ENCODE measurements around the gene NRXN3.
A peak's percentile ranks its signal among the peaks of the same experiment; 100 is the strongest.

The NRXN3 gene

DNA sequence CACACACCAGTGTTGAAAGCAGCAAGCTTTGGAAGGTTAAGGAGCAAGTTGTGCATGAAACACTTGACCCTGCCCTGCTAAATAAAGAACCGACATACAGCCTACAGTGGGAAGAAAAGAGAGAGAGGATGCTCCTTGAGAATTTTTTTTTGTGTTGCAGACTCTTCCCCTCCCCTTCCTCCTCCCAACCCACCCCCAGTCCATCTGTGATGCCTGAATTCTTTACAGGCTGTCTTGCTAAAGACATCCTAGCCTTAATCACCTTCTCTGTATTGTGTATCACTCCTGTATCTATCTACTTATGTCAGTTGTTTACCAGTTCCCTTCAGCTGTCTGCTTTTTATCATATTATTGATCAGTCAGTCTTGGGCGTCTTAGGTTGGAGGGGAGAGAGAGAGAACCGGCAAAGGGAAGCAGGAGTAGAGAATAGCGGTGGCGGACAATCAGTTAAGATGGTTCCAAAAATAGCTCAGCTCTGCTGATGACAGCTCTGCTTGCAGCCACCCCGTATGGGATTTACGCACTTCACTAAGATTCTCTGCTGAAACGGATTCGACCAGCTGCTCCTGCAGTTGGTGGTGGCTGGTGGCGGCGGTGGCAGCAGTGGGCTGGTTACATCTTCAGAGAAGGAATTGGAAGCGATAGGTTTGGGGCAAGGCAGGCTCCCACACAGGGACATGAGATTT, 664.7 kb downstream of the NRXN3 start:
- ChIA-PET POLR2A (no interaction called here), CTCF (no interaction called here)
- H3K4me3 ChIP-seq (ENCODE audit: control insufficient read depth in 1 of 7, extremely low read depth in 1 of 7, insufficient read depth in 4 of 7, low read depth in 2 of 7, low read length in 6 of 7) = no peak overlapping the region

DNA sequence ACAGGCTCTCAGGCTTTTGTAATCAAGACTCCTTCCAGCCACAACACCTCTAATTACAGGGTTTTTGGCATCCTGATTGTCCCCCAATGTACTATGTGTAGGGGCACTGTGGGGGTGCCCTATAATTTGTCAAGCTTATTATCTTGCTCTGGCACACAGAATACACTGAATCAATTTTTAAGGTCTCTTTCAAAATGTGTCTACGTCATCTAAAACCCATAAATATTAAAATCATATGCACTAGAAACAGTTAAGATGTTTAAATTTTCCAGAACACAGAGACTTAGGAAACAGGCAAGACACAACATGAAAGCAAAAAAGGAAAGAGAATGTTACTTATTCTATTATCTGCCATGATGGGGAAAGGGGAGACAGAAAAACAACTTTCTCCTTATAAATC, 665.7 kb downstream of the NRXN3 start:
- Histone ChIP-seq H3K9me3 (ENCODE audit: control extremely low read depth in 1 of 5, control insufficient read depth in 4 of 5, insufficient read depth in 2 of 5, low read depth in 1 of 5, low read length in 4 of 5) (no peaks in the 10 kb centered on the region), H3K27ac (ENCODE audit: insufficient read depth in 1 of 2, low read depth in 1 of 2, low read length in 2 of 2, poor library complexity in 1 of 2, severe bottlenecking in 2 of 2) (no peak overlapping the region), H3K4me1 (ENCODE audit: control extremely low read depth in 1 of 4, control insufficient read depth in 4 of 4, insufficient read depth in 4 of 4, low read length in 3 of 4) (no peaks in the 10 kb centered on the region), H3K4me3 (ENCODE audit: control insufficient read depth in 1 of 7, extremely low read depth in 1 of 7, insufficient read depth in 4 of 7, low read depth in 2 of 7, low read length in 6 of 7) (no peak overlapping the region), H3K27me3 (replicated peaks in 2 of 5; ENCODE audit: control insufficient read depth in 4 of 5, insufficient read depth in 5 of 5, low read length in 4 of 5) (peaks cover 0 to 14% (median 4%) of the 10 kb centered on the region in 5 experiments), H3K36me3 (ENCODE audit: control insufficient read depth in 4 of 4, insufficient read depth in 4 of 4, low read length in 3 of 4) (no peaks in the 10 kb centered on the region)
- POLR2A ChIA-PET = no interaction called here
- no peak for DNase-seq
- CTCF ChIA-PET = interaction anchor here (0.6 kb wide), 1 partner anchor 222 kb away, joined by 3 read pairs; no protein-coding TSS in a partner anchor
- no CpG with 5 or more reads among the region's 1 CpG for WGBS (ENCODE audit: insufficient coverage)

More for the DNA sequence above, 664.7 kb downstream of the NRXN3 start:
- H3K27ac ChIP-seq (ENCODE audit: insufficient read depth in 1 of 2, low read depth in 1 of 2, low read length in 2 of 2, poor library complexity in 1 of 2, severe bottlenecking in 2 of 2) = no peak overlapping the region
- no peaks in the 10 kb centered on the region for H3K9me3 ChIP-seq (ENCODE audit: control extremely low read depth in 1 of 5, control insufficient read depth in 4 of 5, insufficient read depth in 2 of 5, low read depth in 1 of 5, low read length in 4 of 5)
- peaks cover 0 to 14% (median 4%) of the 10 kb centered on the region in 5 experiments for H3K27me3 ChIP-seq (replicated peaks in 2 of 5; ENCODE audit: control insufficient read depth in 4 of 5, insufficient read depth in 5 of 5, low read length in 4 of 5)
- H3K4me1 ChIP-seq (ENCODE audit: control extremely low read depth in 1 of 4, control insufficient read depth in 4 of 4, insufficient read depth in 4 of 4, low read length in 3 of 4) = no peaks in the 10 kb centered on the region
- no peaks in the 10 kb centered on the region for H3K36me3 ChIP-seq (ENCODE audit: control insufficient read depth in 4 of 4, insufficient read depth in 4 of 4, low read length in 3 of 4)
- DNase-seq = no peak
- 70% methylated on average over 9 of the region's 12 CpGs for WGBS (ENCODE audit: insufficient coverage)

DNA sequence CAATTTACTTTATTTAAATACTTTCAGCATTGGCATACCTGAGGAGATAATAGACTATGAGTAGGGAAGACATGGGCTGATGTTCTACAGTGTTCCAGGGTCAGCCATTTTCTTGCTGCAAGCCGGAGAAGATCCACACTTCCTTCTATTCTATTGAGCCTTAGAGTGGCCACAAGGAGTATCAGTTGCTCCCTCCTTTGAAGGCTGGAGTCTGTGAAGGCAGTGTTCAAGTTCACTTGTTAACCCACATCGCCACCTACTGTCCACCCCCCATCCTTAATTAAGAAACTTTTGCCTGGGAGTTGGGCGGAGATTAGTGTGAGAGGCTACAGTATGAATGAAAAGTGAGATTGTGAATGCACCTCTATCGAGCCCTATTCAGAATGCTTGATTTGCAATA, 666.6 kb downstream of the NRXN3 start:
- ChIA-PET CTCF (no interaction called here), POLR2A (no interaction called here)
- no CpG with 5 or more reads among the region's 4 CpGs for whole genome bisulfite sequencing (ENCODE audit: insufficient coverage)
- no peaks in the 10 kb centered on the region for H3K36me3 ChIP-seq (ENCODE audit: control insufficient read depth in 4 of 4, insufficient read depth in 4 of 4, low read length in 3 of 4)
- H3K9me3 ChIP-seq (ENCODE audit: control extremely low read depth in 1 of 5, control insufficient read depth in 4 of 5, insufficient read depth in 2 of 5, low read depth in 1 of 5, low read length in 4 of 5) = no peaks in the 10 kb centered on the region
- H3K4me1 ChIP-seq (ENCODE audit: control extremely low read depth in 1 of 4, control insufficient read depth in 4 of 4, insufficient read depth in 4 of 4, low read length in 3 of 4) = no peaks in the 10 kb centered on the region
- H3K4me3 ChIP-seq (ENCODE audit: control insufficient read depth in 1 of 7, extremely low read depth in 1 of 7, insufficient read depth in 4 of 7, low read depth in 2 of 7, low read length in 6 of 7) = no peak overlapping the region
- H3K27me3 ChIP-seq (replicated peaks in 2 of 5; ENCODE audit: control insufficient read depth in 4 of 5, insufficient read depth in 5 of 5, low read length in 4 of 5) = peaks cover 0 to 14% (median 4%) of the 10 kb centered on the region in 5 experiments
- H3K27ac ChIP-seq (ENCODE audit: insufficient read depth in 1 of 2, low read depth in 1 of 2, low read length in 2 of 2, poor library complexity in 1 of 2, severe bottlenecking in 2 of 2) = no peak overlapping the region
- peak; percentile 23 to 46 (median 38) for DNase-seq

DNA sequence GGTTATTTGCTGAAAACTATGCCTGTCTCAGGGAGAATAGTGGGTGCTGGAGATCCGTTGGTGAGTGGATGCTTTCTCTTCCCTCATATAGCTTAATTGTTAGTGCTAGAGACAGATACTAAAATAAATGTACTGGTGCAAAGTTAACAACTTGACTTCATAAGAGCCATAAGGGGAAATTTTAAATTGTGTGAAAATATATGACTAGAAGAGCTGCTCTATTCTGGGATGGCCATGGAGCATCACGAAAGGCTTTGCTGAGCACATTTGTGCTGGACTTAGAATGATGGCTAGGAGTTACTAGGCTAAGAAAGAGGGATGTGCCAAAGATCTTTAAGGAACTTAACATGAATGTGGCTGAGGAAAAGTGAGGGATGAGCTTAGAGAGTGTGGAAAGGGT, 668.8 kb downstream of the NRXN3 start:
- Histone ChIP-seq H3K4me3 (ENCODE audit: control insufficient read depth in 1 of 7, extremely low read depth in 1 of 7, insufficient read depth in 4 of 7, low read depth in 2 of 7, low read length in 6 of 7) (no peak overlapping the region), H3K9me3 (ENCODE audit: control extremely low read depth in 1 of 5, control insufficient read depth in 4 of 5, insufficient read depth in 2 of 5, low read depth in 1 of 5, low read length in 4 of 5) (no peaks in the 10 kb centered on the region), H3K27me3 (replicated peaks in 2 of 5; ENCODE audit: control insufficient read depth in 4 of 5, insufficient read depth in 5 of 5, low read length in 4 of 5) (peaks cover 0 to 12% (median 4%) of the 10 kb centered on the region in 5 experiments), H3K27ac (ENCODE audit: insufficient read depth in 1 of 2, low read depth in 1 of 2, low read length in 2 of 2, poor library complexity in 1 of 2, severe bottlenecking in 2 of 2) (no peak overlapping the region), H3K36me3 (ENCODE audit: control insufficient read depth in 4 of 4, insufficient read depth in 4 of 4, low read length in 3 of 4) (no peaks in the 10 kb centered on the region), H3K4me1 (ENCODE audit: control extremely low read depth in 1 of 4, control insufficient read depth in 4 of 4, insufficient read depth in 4 of 4, low read length in 3 of 4) (no peaks in the 10 kb centered on the region)
- ChIA-PET CTCF (no interaction called here), POLR2A (interaction anchor here (0.5 kb wide), 1 partner anchor 10 kb away, joined by 3 read pairs; no protein-coding TSS in a partner anchor)
- 100% methylated on average over 1 of the region's 2 CpGs for WGBS (ENCODE audit: insufficient coverage)
- no peak for DNase-seq

DNA sequence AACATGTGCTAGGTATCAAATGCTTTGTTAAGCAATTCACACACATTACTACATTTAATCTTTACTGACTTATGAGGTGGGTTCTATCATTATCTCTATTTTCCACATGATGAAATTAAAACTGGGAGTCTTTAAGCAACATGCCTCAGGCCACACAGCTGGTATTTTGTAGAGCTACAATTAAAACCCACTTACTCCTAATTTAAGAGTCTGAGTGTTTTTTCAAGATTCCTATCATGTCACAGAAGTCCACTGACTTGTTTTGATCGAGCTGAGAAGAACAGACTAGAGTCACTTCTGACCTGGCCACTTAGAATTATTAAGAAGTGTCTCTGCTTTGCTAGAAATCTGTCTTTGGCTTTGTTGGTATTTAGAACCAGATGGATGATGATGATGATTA, 670.7 kb downstream of the NRXN3 start:
- H3K27me3 ChIP-seq (replicated peaks in 2 of 5; ENCODE audit: control insufficient read depth in 4 of 5, insufficient read depth in 5 of 5, low read length in 4 of 5) = peaks cover 0 to 3% (median 2%) of the 10 kb centered on the region in 5 experiments
- no peaks in the 10 kb centered on the region for H3K9me3 ChIP-seq (ENCODE audit: control extremely low read depth in 1 of 5, control insufficient read depth in 4 of 5, insufficient read depth in 2 of 5, low read depth in 1 of 5, low read length in 4 of 5)
- WGBS (ENCODE audit: insufficient coverage) = no CpG with 5 or more reads among the region's 1 CpG
- no peak for DNase-seq
- H3K4me1 ChIP-seq (ENCODE audit: control extremely low read depth in 1 of 4, control insufficient read depth in 4 of 4, insufficient read depth in 4 of 4, low read length in 3 of 4) = no peaks in the 10 kb centered on the region
- POLR2A ChIA-PET = no interaction called here
- H3K4me3 ChIP-seq (ENCODE audit: control insufficient read depth in 1 of 7, extremely low read depth in 1 of 7, insufficient read depth in 4 of 7, low read depth in 2 of 7, low read length in 6 of 7) = no peak overlapping the region
- no peaks in the 10 kb centered on the region for H3K36me3 ChIP-seq (ENCODE audit: control insufficient read depth in 4 of 4, insufficient read depth in 4 of 4, low read length in 3 of 4)
- H3K27ac ChIP-seq (ENCODE audit: insufficient read depth in 1 of 2, low read depth in 1 of 2, low read length in 2 of 2, poor library complexity in 1 of 2, severe bottlenecking in 2 of 2) = no peak overlapping the region
- CTCF ChIA-PET = no interaction called here

DNA sequence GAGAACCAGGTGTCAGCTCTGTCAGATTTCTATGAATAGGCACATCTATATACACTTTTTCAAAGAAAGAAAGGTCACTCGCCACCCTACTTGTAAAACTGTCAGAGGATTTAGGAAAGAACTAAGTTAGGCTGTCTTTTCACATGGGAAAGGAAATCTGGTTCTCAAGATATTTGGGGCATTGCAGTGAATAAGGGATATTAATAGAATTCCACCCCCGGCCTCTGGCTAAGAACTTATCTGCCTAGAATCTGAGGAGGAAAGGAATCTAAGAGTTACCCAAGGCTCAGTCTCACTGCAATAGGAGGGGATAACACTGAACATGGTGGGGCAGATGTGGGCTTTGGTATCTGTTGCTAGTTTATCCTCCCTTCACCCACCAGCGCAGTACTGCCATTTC, 677.6 kb downstream of the NRXN3 start:
- ChIA-PET POLR2A (no interaction called here), CTCF (interaction anchor here (2.0 kb wide), 1 partner anchor 12 kb away, joined by 8 read pairs; no protein-coding TSS in a partner anchor)
- Histone ChIP-seq H3K4me1 (ENCODE audit: control extremely low read depth in 1 of 4, control insufficient read depth in 4 of 4, insufficient read depth in 4 of 4, low read length in 3 of 4) (no peaks in the 10 kb centered on the region), H3K27me3 (replicated peaks in 2 of 5; ENCODE audit: control insufficient read depth in 4 of 5, insufficient read depth in 5 of 5, low read length in 4 of 5) (peaks cover 0 to 3% (median 0%) of the 10 kb centered on the region in 5 experiments), H3K36me3 (ENCODE audit: control insufficient read depth in 4 of 4, insufficient read depth in 4 of 4, low read length in 3 of 4) (no peaks in the 10 kb centered on the region), H3K4me3 (ENCODE audit: control insufficient read depth in 1 of 7, extremely low read depth in 1 of 7, insufficient read depth in 4 of 7, low read depth in 2 of 7, low read length in 6 of 7) (no peak overlapping the region), H3K9me3 (ENCODE audit: control extremely low read depth in 1 of 5, control insufficient read depth in 4 of 5, insufficient read depth in 2 of 5, low read depth in 1 of 5, low read length in 4 of 5) (no peaks in the 10 kb centered on the region), H3K27ac (ENCODE audit: insufficient read depth in 1 of 2, low read depth in 1 of 2, low read length in 2 of 2, poor library complexity in 1 of 2, severe bottlenecking in 2 of 2) (no peak overlapping the region)
- no peak for DNase-seq
- WGBS (ENCODE audit: insufficient coverage) = 67% methylated on average over 1 of the region's 3 CpGs

DNA sequence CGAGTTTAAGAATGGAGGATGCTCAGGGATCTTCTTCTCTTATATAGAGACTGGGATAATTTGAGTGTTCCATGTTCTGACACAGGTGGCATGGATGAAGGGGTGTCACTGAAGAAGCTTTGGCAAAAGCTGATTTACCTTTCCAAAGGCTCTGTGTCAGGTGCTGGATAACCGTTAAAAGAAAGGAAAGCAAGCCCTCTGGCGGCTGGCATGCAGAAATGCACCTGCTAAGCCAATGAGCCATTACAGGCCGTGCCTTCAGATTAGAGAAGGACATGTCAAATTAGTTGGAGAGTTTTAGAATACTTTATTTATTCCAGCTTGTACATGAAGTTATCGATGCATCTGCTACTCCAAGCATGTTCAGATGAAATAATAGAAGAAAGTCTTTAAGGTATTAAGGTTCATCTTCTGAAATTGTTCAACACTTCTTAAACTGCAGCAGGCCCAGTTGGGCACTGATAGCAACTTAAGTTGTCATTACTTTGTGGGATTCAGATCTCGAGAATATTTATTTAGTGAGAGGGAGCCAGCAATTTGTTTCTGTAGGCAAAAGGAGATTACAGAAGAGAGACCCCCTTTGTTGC, 678.2 kb downstream of the NRXN3 start:
- DNase-seq = peak; percentile 2 to 36 (median 28)
- Histone ChIP-seq H3K4me1 (ENCODE audit: control extremely low read depth in 1 of 4, control insufficient read depth in 4 of 4, insufficient read depth in 4 of 4, low read length in 3 of 4) (no peaks in the 10 kb centered on the region), H3K4me3 (ENCODE audit: control insufficient read depth in 1 of 7, extremely low read depth in 1 of 7, insufficient read depth in 4 of 7, low read depth in 2 of 7, low read length in 6 of 7) (no peak overlapping the region), H3K27me3 (replicated peaks in 2 of 5; ENCODE audit: control insufficient read depth in 4 of 5, insufficient read depth in 5 of 5, low read length in 4 of 5) (peaks cover 0 to 3% (median 0%) of the 10 kb centered on the region in 5 experiments), H3K36me3 (ENCODE audit: control insufficient read depth in 4 of 4, insufficient read depth in 4 of 4, low read length in 3 of 4) (no peaks in the 10 kb centered on the region), H3K9me3 (ENCODE audit: control extremely low read depth in 1 of 5, control insufficient read depth in 4 of 5, insufficient read depth in 2 of 5, low read depth in 1 of 5, low read length in 4 of 5) (no peaks in the 10 kb centered on the region), H3K27ac (ENCODE audit: insufficient read depth in 1 of 2, low read depth in 1 of 2, low read length in 2 of 2, poor library complexity in 1 of 2, severe bottlenecking in 2 of 2) (no peak overlapping the region)
- 12% methylated on average over 4 of the region's 6 CpGs for WGBS (ENCODE audit: insufficient coverage)
- CTCF ChIA-PET = interaction anchor here (1.1 to 2.0 kb wide), 2 partner anchors 11 to 89 kb away, joined by 4 to 8 read pairs; no protein-coding TSS in a partner anchor
- POLR2A ChIA-PET = no interaction called here

All from common myeloid progenitor, CD34-positive (primary cell).